GM12874 (cell line): ENCODE results near the gene PEX13.

Experiments used
- CTCF ChIP-seq: IDR thresholded peaks from 2 replicates; pipeline ENCODE4 v1.5.1; 2011; ENCODE audit warnings: low read depth, mild to moderate bottlenecking, control low read depth, low read length, moderate library complexity; ENCODE audit not compliant: insufficient read depth

PEX13 gene

GRCh38 chr2:61096438-61096837 lies 78.9 kb downstream of the PEX13 start:
- no peak for TF ChIP-seq CTCF

GRCh38 chr2:61100801-61101200 lies 83.3 kb downstream of the PEX13 start:
- no peak for TF ChIP-seq CTCF
